ACC112 (cell line): Measurements from ENCODE around the gene MCM6.

ENCODE experiments used
- H2AFZ ChIP-seq: fragments of 200-600 bp; sonication (generic); one replicate; pipeline ENCODE4 v1.6.0; 2017; ENCODE audit warnings: antibody characterized with exemption, low read length; ENCODE audit not compliant: unreplicated experiment
- H3K27ac ChIP-seq: fragments of 200-600 bp; sonication (generic); 2 replicates; pipeline ENCODE4 v1.5.1; 2014; ENCODE audit warnings: low read depth, mild to moderate bottlenecking, antibody characterized with exemption, low read length, moderate library complexity
- H3K27me3 ChIP-seq: fragments of 200-600 bp; sonication (generic); 2 replicates; pipeline ENCODE4 v1.6.1; 2014; ENCODE audit warnings: mild to moderate bottlenecking, antibody characterized with exemption, low read length, moderate library complexity, mixed read lengths; ENCODE audit not compliant: insufficient read depth
- H3K36me3 ChIP-seq: fragments of 200-600 bp; sonication (generic); 2 replicates; pipeline ENCODE4 v1.6.1; 2016; ENCODE audit warnings: mild to moderate bottlenecking, antibody characterized with exemption, low read length, moderate library complexity, mixed read lengths; ENCODE audit not compliant: insufficient read depth
- H3K4me1 ChIP-seq: fragments of 200-600 bp; sonication (generic); one replicate; pipeline ENCODE4 v1.6.1; 2016; ENCODE audit warnings: low read length, mixed read lengths; ENCODE audit not compliant: insufficient read depth, unreplicated experiment, control insufficient read depth
- H3K4me3 ChIP-seq: fragments of 200-600 bp; sonication (generic); 2 replicates; pipeline ENCODE4 v1.5.1; 2014; ENCODE audit warnings: mild to moderate bottlenecking, low read depth, low read length
- H3K79me2 ChIP-seq: fragments of 200-600 bp; sonication (generic); one replicate; pipeline ENCODE4 v1.6.0; 2016; ENCODE audit warnings: low read length; ENCODE audit not compliant: control insufficient read depth, unreplicated experiment, insufficient read depth

MCM6 gene

DNA sequence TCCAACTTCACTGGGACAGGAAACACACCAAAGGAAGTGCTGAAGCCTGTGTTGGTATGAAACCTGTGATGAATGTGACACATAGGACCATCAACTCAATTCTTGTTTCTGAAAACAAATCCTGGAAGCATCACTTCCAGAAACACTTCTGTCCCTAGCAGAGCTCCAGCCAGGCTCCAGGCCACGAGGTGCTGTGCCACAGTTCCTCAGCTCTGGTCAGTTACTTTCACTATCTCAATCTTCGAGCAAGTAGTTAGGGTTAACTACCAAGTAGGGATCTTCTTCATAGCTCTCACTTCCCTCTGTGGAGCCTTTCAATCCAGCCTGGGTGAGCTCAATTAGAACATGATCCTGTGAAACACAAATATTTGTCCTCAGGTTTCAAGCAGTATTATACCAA, 35.6 kb downstream of the MCM6 start:
- peaks cover 12% of the 10 kb centered on the region for H3K36me3 ChIP-seq
- H3K4me3 ChIP-seq: peak overlapping the region; percentile 69
- peaks cover 29% of the 10 kb centered on the region for H3K4me1 ChIP-seq
- H2AFZ ChIP-seq: peak overlapping the region; percentile 49
- no peaks in the 10 kb centered on the region for H3K79me2 ChIP-seq
- no peaks in the 10 kb centered on the region for H3K27me3 ChIP-seq
- H3K27ac ChIP-seq: peak overlapping the region; percentile 49

DNA sequence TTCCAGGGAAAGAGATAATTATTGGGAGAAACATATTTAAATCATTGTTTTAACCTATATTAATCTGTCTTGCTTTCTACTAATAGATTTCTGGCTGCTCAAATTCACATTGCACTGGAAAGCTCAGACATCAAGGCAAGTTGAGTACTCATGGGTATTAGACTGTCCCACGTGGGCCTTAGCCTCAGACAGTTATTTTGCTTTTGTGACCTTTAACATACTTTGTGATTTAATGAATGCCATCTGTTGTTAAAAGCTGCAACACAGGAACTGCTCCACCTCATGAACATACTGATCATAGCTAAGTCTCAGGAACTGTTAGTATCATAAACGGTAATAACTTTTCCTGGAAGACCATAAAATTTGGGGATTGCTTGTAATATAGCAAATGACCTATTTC, 36.5 kb downstream of the MCM6 start:
- Histone ChIP-seq H3K4me3 (no peak overlapping the region), H3K36me3 (peaks cover 6% of the 10 kb centered on the region; the same call in 1 of the 2 replicates), H2AFZ (no peak overlapping the region), H3K27me3 (no peaks in the 10 kb centered on the region), H3K4me1 (peaks cover 29% of the 10 kb centered on the region), H3K27ac (0 out of 2 replicates have a peak overlapping the region, but pooled peaks have one; percentile 8), H3K79me2 (no peaks in the 10 kb centered on the region)

DNA sequence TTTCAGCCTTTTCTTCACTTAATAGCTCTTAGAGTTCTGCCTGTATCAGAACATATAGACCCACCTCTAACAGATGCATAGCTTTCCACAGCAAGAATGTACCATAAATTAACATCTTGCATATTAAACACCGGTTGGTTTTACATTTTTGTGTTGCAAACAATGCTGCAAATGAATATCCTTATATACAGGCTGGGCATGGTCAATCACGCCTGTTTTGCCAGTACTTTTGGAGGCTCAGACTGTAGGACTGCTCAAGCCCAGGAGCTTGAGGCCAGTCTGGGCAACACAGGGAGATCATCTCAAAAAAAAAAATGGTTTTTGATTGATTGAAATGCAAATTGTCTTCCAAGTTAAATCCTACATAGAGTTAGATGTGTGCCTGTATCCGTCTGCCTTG, 37.7 kb downstream of the MCM6 start:
- peaks cover 24% of the 10 kb centered on the region for H3K4me1 ChIP-seq
- H3K36me3 ChIP-seq: no peaks in the 10 kb centered on the region
- H3K27ac ChIP-seq: no peak overlapping the region
- H3K27me3 ChIP-seq: no peaks in the 10 kb centered on the region
- no peak overlapping the region for H3K4me3 ChIP-seq
- H2AFZ ChIP-seq: no peak overlapping the region
- no peaks in the 10 kb centered on the region for H3K79me2 ChIP-seq

DNA sequence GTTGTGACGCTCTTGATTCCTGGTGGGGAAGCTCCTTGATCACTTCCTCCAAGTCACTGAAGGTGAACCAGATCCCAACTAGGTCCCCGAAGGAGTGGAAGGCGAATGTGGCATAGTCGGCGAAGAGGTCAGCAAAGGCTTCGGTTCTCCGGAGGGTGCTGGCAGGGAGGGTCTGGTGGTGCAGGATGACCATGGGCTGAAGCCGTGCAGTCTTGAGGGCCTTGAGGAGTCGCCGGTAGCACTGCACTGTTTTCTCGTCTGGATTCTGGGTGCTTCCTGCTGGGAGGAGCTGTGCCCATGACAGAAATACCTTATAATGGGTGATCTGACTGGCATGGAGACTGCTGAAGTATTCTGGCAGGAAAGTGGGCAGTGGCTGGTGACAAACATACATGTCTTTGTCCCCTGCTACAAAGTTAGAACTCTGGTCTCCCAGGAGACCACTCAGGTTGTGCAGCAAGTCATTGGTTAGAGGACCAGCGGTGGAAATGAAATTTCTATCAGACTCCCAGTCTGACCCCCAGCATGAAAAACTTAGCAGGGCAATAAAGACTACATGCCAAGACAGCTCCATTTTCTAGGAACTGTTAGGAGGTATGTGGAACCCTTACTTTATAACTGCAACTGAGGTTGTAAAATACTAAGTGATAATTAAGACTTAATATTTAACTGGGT, 39.5 kb downstream of the MCM6 start, which contains the start of gene LCT:
Gene LCT (minus strand): TSS at position 589 of the 675 bp plus-strand sequence. CDS start 15 bp downstream, at position 574.
- Histone ChIP-seq H3K36me3 (no peaks in the 10 kb centered on the region), H3K79me2 (no peaks in the 10 kb centered on the region), H3K4me3 (no peak within 1 kb of the TSS), H2AFZ (no peak within 1 kb of the TSS), H3K27me3 (no peaks in the 10 kb centered on the region), H3K4me1 (peaks cover 24% of the 10 kb centered on the region), H3K27ac (no peak within 1 kb of the TSS)

DNA sequence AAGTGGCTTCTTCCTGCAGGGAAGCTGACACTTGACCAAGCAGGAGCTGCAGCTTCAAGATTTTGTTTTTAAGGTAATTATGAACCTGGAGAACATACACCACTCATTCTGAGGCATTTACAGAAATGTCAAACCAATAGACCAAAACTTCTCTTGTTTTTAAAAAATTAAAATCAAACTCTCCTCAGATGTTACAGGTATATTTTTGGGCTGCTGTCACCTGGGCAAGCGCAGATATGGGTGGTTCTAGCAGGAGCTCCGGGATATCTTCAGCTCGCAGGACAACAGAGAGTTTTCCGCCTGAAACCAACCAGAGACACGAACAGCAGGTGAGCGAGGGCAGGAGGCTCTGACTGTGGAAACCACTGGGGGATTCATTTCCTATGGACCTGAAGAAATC, 43.4 kb downstream of the MCM6 start:
- no peaks in the 10 kb centered on the region for H3K79me2 ChIP-seq
- no peak overlapping the region for H3K27ac ChIP-seq
- H3K4me3 ChIP-seq: no peak overlapping the region
- H3K27me3 ChIP-seq: no peaks in the 10 kb centered on the region
- no peak overlapping the region for H2AFZ ChIP-seq
- H3K36me3 ChIP-seq: no peaks in the 10 kb centered on the region
- H3K4me1 ChIP-seq: no peaks in the 10 kb centered on the region

DNA sequence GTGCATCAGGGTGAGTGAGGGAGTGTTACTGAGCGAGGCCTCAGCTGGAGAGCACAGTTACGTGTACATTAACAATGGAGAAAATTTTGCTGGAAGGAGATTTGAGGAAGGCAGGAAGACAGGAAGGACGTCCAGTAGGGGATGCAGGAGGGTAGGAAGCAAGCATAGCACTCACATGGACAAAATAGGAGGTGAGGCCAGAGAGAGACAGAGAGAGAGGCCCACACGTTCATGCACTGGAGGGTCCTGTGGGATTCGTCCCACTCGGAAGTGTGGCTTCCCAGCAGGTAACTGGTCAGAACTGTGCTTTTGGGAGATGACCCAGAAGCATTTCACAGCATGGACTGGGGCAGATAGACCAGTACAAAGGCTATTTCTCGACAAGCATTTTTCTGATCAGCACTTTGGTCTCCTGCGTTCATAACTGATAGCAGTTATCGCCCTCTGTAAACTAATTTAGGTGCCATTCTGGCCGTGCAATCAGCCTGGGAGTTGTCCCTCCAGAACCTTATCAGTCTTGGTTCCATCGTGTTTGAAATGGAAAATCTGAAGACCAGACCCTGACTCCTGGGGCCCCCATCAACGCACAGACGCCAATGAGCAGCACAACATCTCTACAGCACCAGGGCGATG, 44.9 kb downstream of the MCM6 start:
- Histone ChIP-seq H3K27me3 (no peaks in the 10 kb centered on the region), H3K4me3 (no peak overlapping the region), H2AFZ (no peak overlapping the region), H3K4me1 (no peaks in the 10 kb centered on the region), H3K27ac (no peak overlapping the region), H3K36me3 (no peaks in the 10 kb centered on the region), H3K79me2 (no peaks in the 10 kb centered on the region)

DNA sequence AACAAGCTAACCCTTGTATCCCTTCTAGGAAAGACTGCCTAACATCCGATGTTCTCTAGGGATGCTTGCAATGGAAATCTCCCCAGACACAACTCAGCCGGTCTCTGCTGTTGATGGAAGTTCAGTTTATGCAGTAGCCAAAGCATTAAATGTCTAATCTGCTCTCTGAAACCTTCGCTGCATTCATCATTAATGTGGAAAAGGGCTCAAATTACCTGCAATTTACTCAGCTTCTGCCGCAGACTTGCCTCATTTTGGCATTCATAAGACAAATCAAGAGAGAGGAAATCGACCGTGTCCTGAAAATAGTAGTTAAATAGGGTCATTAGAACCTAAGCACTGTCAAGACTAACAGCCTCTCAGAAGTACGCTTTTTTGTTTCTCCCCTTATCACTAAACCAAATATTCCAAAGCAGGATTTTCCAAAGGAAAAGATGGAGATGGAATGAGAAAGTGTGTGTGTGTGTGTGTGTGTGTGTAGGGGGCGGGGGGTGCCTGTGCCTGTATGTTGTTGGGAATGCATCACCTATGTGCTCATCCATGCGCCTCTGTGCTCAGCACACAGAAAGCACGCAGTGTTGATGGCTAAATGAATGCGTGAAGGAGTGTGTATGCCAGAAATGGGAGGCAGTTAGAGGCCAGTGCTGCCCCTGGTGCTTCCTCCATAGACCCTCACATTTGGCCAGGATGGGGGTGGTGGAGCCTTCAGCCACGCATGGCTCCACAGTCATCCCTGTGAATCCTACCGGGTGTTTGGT, 46.7 kb downstream of the MCM6 start:
- no peak overlapping the region for H3K4me3 ChIP-seq
- H3K36me3 ChIP-seq: no peaks in the 10 kb centered on the region
- no peaks in the 10 kb centered on the region for H3K4me1 ChIP-seq
- no peaks in the 10 kb centered on the region for H3K79me2 ChIP-seq
- no peaks in the 10 kb centered on the region for H3K27me3 ChIP-seq
- H2AFZ ChIP-seq: no peak overlapping the region
- no peak overlapping the region for H3K27ac ChIP-seq

DNA sequence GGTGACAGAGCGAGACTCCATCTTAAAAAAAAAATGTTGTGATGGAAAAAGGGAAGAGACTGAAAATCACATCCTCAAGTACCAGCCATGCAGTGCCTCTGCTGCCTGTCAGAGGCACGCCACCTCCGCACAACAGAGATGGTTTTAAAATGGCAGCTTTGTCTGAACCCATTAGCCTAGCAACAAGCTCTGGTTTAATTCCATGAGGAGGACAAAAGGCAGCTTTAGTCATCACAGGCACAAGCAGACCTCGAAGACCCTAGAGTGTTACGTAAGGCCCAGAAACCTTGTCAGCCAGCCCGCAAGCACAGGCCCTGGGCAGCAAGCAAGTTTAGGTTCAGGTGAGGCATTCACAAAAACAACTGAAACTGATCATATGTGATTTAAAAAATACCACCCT, 49.7 kb downstream of the MCM6 start:
- Histone ChIP-seq H3K4me1 (no peaks in the 10 kb centered on the region), H3K79me2 (no peaks in the 10 kb centered on the region), H3K36me3 (no peaks in the 10 kb centered on the region), H3K27ac (no peak overlapping the region), H2AFZ (no peak overlapping the region), H3K27me3 (peaks cover 7% of the 10 kb centered on the region; the same call in 1 of the 2 replicates), H3K4me3 (no peak overlapping the region)

DNA sequence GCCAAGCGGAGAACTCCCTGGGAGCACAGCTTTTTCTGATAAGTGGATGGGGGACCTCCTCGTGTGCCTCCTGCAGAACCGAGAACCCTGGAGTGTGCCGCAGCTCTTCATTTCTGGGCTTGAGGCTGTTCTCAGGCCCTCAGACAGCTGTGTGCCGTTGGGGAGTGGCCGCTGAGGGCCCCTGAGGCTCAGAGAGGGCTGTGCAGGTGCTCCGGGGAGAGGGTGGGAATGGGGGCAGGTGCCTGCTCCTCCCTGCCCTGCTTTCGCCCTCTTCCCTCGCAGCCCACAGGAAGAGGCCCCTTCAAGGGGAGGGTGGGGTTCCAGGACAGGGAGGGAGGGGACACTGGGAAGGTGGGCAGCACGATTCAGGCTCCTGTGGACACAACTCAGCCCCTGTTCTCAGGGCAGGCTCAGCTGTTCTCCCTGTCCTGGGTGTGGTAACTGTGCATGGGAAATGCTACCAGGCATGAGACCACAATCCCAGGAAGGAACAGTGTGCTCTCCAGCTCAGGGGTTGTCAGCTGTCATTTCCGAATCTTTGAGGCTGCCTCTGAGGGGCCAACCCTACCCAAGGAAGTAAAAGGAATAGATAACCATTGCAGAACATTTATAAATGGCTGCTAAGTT, 50.6 kb downstream of the MCM6 start:
- no peak overlapping the region for H3K27ac ChIP-seq
- no peak overlapping the region for H2AFZ ChIP-seq
- H3K4me1 ChIP-seq: no peaks in the 10 kb centered on the region
- H3K79me2 ChIP-seq: no peaks in the 10 kb centered on the region
- no peaks in the 10 kb centered on the region for H3K36me3 ChIP-seq
- no peak overlapping the region for H3K4me3 ChIP-seq
- H3K27me3 ChIP-seq: peaks cover 7% of the 10 kb centered on the region; the same call in 1 of the 2 replicates

DNA sequence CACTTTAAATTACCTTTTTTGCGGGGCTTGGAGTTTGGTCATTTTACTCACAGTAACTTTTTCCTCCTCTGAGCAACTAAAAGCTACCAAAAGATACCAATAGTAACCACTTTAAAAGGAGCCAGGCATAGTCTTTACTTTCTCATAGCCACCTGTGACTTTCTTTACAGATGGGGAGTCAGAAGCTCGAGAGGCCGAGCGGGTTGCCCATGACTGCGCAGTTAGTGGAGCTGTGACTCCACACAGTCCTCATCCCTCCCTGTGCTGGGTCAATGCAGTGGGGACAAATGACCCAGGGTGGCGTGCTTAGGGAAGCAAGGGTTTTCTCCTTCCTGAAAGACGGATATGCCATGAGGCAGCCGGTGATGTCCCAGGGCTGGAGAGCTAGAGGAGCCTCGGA, 51.1 kb downstream of the MCM6 start:
- Histone ChIP-seq H3K4me1 (peaks cover 2% of the 10 kb centered on the region), H3K36me3 (no peaks in the 10 kb centered on the region), H2AFZ (no peak overlapping the region), H3K4me3 (no peak overlapping the region), H3K27ac (no peak overlapping the region), H3K79me2 (no peaks in the 10 kb centered on the region), H3K27me3 (peaks cover 7% of the 10 kb centered on the region; the same call in 1 of the 2 replicates)
